GM18499 (cell line): ENCODE measurements around the gene BICC1.

Source experiments
- ATAC-seq: cut with Tn5 transposase; IDR thresholded peaks from one replicate; pipeline ENCODE4 v1.9.1; 2021; ENCODE audit warnings: moderate number of reproducible peaks; ENCODE audit not compliant: insufficient read depth, unreplicated experiment

BICC1 gene

DNA sequence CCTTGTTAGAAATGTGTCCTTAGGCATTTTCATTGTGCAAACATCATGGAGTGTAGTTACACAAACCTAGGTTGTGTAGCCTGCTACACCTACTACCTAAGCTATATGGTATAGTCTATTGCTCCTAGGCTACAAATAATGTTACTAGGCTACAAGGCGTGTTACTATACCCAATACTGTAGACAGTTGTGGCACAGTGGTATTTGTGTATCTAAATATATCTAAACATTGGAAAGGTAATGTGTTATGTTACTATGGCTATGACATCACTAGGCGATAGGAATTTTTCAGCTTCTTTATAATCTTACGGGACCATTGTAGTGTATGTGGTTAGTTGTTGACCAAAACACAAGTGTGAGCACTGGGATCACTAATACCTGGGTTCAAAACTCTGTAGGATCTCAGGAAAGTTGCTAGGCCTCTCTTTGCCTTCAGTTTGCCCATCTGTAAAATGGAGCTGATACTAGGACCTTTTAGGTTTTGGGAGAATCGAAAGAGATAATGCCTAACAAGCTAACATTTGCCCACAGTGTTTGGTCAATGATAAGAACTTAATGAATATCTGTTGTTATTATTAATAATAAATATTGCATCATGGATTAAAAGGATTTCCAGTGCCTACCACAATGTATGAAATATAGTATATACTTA is 2.7 kb downstream of the BICC1 start:
- no peak for ATAC-seq

DNA sequence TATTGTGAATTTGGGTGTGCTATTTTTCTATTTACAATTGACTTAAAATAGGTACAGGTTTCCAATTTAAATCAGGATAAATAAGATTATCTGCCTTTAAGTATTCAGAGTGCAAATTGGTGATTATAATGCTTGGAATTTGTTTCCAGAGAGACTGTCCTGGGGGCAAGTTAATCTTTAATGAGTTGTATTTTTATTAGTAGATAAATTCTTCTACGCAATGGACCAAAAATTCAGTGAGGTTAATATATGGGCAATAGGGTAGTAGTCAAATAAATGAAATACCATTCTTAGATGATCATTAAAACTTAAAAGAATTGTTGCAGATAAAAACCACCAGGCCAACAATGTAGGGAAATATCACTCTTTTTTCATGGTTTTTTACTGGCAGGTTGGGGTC is 3.4 kb downstream of the BICC1 start:
- ATAC-seq, result no peak

- no peak for ATAC-seq
These were observed 4.0 kb downstream of the BICC1 start for GRCh38 chr10:58516671-58517070.

GRCh38 chr10:58517081-58517480 is 4.4 kb downstream of the BICC1 start:
- ATAC-seq, result no peak

DNA sequence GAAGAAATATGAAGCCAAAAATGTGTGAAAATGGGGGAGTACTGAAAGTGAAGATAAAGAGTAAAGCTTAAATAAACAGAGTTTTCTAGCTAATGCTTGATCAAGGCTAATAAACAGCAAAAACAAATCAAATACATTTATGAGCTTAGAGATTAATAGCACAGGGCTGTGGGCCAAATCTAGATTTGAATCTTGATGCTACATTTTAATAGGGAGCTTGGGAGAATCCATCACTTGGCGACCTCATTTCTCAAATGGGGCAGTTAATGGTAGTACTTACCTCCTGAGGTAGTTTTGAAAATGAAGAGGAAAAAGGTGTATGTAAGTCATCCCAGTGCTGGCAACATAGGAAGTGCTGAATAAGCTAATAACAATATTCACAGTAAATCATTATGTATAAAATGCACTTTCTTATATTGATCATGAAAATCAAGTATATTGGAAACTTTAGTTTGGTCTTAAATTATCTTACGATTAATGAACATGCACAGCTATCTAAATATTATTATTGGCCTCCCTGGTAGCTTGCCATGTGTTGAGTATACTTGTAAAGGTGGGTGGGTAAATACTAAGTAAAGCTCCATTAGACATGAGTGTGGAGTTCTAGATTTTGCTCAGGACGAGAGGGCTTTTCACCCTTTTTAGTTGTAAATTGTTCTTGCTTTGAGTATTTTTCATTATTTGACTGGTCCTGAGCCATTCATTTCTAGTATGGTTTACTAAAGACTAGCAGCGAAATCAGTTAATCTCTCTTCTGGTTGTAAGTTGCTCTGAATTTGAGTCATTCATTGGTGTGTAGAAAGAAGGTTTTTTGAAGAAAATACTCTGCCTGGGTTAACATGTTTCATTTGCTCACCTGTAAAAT is 5.1 kb downstream of the BICC1 start:
- no peak for ATAC-seq

DNA sequence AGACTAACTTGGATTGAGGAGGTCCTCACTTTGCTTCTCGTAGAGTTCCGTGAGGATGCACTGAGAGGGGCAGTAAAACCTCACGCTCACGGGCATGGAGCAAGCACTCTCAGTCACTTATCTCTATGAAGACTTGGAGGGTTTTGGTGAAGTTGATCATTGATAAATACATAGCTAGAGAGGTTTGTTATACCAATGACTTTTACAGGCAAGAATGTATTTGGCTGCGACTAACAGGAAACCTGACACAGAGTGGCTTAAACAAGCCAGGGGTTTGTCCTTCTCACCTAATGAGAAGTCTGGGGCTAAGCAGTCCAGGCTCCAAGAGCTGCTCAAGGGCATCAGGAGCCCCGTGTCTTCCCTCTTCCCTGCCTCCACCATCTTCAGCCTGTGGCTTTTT is 6.1 kb downstream of the BICC1 start:
- no peak for ATAC-seq

DNA sequence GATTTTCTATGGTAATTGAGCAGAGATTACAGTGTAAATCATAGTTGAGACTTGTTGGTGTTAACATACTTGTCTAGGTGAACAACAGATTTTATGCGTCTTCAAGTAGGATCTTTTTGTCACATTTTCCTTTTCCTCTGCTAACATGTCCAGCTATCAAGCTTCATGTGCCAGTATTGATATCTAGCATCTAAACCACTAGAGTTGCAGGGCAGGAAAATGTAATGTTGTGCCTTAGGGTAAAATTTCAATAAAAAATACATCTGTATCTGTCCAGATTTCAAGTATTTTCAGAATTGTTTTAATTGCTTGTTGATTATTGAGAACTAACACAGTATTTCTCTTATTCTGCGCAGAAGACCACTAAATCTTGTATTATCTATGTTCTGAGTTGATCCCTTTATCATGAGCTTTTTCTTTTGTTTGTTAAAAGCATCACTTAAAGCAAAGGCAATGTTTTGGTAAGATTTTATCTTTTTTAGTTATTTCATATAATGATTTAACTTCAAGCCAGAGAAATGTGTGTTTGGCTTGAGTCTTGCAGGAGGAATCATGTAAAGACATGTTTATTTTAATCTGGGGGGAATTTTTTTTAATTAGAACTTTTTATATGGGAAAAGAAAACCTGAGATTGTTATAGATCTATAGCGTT is 16.5 kb downstream of the BICC1 start:
- no peak for ATAC-seq

DNA sequence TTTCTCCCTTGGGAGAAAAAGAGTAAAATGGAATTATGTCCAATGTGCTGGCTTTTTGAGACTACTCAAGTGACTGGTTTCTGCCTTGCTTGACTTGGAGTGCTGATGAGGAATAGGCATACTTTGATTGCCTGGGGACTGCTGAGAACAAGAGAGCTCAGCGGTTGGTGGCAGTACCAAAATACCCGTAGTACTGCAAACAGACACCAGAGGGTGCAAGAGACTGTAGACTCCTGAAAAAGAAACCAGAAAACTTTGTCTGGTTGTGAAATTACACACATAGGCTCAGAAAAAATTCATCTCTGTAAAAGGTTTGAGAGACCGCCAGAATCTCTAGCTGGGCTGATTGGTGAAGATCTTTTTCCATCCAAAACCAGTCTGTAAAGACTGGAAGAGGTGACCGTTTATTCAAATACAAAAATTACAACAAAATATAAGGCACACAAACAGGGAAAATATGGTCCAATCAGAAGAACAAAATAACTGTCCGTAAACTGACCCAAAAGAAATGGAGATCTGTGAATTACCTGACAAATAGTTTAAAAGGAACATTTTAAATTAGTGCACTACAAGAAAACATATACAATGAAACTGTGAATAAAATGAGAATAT is 18.5 kb downstream of the BICC1 start:
- peak; percentile 86 for ATAC-seq

DNA sequence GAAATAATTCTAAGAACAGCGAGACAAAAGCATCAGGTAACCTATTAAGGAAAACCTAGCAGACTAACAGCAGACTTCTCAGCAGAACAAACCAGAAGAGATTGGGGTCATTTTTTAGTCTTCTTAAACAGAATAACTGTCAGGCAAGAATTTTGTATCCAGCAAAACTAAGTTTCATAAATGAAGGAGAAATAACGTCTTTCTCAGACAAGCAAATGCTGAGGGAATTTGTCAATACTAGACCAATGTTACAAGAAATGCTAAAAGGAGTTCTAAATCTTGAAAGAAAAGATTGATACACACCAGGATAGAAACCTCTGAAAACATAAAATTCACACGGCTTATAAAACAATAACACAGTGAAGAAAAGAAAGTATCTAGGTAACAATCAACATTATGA is 22.6 kb downstream of the BICC1 start:
- no peak for ATAC-seq

DNA sequence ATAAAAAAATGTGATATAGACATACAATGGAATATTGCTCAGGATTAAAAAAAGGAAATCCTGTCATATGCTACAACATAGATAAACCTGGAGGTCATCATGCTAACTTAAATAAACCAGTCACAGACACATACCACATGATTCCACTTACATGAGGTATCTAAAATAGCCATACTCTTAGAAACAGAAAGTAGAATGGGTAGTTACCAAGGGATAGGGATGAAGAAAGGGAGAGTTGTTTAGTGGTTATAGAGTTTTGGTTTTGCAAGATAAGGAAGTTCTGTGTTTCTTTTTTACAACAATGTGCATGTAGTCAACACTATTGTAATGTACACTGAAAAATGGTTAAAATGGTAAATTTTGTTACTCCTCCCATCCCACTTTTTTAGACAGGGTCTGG is 30.5 kb downstream of the BICC1 start:
- no peak for ATAC-seq

- no peak for ATAC-seq
These were observed 31.5 kb downstream of the BICC1 start for GRCh38 chr10:58544135-58544534.

DNA sequence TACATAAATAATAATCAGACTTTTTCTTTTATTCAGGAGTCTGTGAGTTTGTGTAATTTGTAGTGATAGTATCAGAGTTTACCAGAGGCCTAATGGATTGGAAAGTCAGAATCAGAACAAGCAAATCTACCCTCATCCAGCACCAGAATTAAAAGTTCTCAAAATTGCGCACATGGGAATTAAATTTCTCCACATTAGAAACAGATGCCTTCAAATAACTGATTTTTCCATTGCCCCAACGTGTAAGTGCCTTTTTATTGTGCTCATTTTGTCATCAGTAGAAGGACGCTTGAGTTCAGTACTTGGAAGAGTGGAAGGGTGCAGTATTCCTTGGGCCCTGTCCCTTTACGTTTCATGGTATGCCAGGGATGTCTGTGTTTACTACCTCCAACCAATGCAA is 32.8 kb downstream of the BICC1 start:
- no peak for ATAC-seq

- no peak for ATAC-seq
These were observed 33.5 kb downstream of the BICC1 start for GRCh38 chr10:58546137-58546536.

- no peak for ATAC-seq
These were observed 34.2 kb downstream of the BICC1 start for GRCh38 chr10:58546722-58547445.

- ATAC-seq, result no peak
These were observed 35.3 kb downstream of the BICC1 start for GRCh38 chr10:58547963-58548362.

GRCh38 chr10:58554316-58554715 is 41.6 kb downstream of the BICC1 start:
- ATAC-seq, result no peak

DNA sequence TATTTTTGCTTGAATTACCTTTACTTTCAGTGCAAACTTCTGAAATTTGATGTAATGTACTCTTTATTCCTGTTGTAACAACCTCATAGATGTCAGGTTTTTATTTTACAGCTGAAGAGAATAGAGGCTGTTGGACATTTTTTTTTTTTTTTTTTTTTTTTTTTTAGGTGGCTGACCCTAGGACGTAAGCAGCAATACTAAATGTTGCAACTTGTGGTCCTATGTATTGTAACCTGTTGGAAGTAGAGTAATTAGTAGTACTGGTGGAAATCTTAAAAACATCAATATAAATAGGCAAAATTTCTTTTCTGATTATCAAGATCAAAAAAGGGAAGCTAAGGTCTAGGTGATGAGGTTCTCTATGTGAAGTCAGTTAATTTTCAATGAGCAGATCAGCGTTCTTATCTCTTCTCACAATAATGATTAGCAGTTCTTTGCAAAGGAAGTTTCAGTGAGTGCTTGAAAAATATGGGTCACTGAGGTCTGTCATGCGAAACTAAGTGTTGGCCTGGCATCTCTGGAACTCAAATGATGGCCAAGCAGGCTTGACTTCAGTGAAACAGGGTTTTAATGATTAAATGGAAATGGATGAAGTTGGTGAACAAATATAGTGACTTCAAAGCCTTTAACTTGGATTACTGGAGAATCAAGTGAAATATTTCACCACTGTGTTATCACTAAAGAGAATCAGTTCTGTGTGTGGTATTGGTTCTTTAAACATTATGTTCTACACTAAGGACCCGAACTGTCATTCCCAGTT is 42.7 kb downstream of the BICC1 start:
- ATAC-seq, result no peak

- ATAC-seq, result no peak
These were observed 43.2 kb downstream of the BICC1 start for GRCh38 chr10:58555930-58556311.

GRCh38 chr10:58556516-58557165 is 44.0 kb downstream of the BICC1 start:
- ATAC-seq, result no peak
